Naive B cell (primary cell): ENCODE results near the gene PER1. TPM values are rescaled to one million over a fixed set of nuclear protein-coding genes. Genes with fewer than 3 reads are reported as not detected.
"Not testable (repeated sequence)": the region's sequence is repeated elsewhere in the genome, so short reads cannot be mapped to it uniquely, and the experiment has no call there.

Experiments used
- ATAC-seq, 2 donors: fragments of 150-1000 bp; cut with Tn5 transposase; 2 replicates each; pipeline ENCODE4 v1.10.0; 2021; ENCODE audit warnings: low read depth in 2 of 2, mild to moderate bottlenecking in 2 of 2, moderate library complexity in 2 of 2
- DNase-seq: peaks from one replicate; pipeline ENCODE4 v3.0.0; 2022
- H3K27ac Mint-ChIP-seq, 6 donors: one replicate each; pipeline ENCODE4 v1.8.0; 2020 to 2022; ENCODE audit warnings: mild to moderate bottlenecking in 6 of 6, mixed read lengths in 6 of 6, moderate library complexity in 5 of 6, inconsistent platforms in 2 of 6
- H3K27me3 Mint-ChIP-seq, 3 donors: one replicate each; pipeline ENCODE4 v1.8.0; 2021 to 2022; ENCODE audit warnings: mixed read lengths in 3 of 3, mild to moderate bottlenecking in 1 of 3
- H3K36me3 Mint-ChIP-seq, 2 donors: one replicate each; pipeline ENCODE4 v1.8.0; 2020 to 2022; ENCODE audit warnings: mixed read lengths in 2 of 2, inconsistent platforms in 1 of 2, mild to moderate bottlenecking in 1 of 2
- H3K4me1 Mint-ChIP-seq, 3 donors: one replicate each; pipeline ENCODE4 v1.8.0; 2020 to 2022; ENCODE audit warnings: mixed read lengths in 3 of 3, inconsistent platforms in 1 of 3, mild to moderate bottlenecking in 1 of 3, moderate library complexity in 1 of 3
- H3K4me3 Mint-ChIP-seq, 8 donors: one replicate each; pipeline ENCODE4 v1.8.0; 2020 to 2022; ENCODE audit warnings: mild to moderate bottlenecking in 8 of 8, mixed read lengths in 8 of 8, moderate library complexity in 8 of 8, inconsistent platforms in 2 of 8
- H3K9me3 Mint-ChIP-seq, 7 donors: one replicate each; pipeline ENCODE4 v1.8.0; 2020 to 2022; ENCODE audit warnings: mixed read lengths in 7 of 7, mild to moderate bottlenecking in 5 of 7, inconsistent platforms in 2 of 7, moderate library complexity in 1 of 7
- polyA plus RNA-seq, 6 donors: library from polyadenylated mRNA; unstranded; fragments of 300-500 nt; fragmentation: Illumina TruSeq; gene quantifications; one replicate each; pipeline ENCODE4 v1.2.3, GENCODE V29; 2021; ENCODE audit warnings: low read depth in 6 of 6

PER1 gene
- polyA plus RNA-seq, 6 donors from 2014 or later, result 4.5 to 20.9 (median 13.5) TPM

DNA sequence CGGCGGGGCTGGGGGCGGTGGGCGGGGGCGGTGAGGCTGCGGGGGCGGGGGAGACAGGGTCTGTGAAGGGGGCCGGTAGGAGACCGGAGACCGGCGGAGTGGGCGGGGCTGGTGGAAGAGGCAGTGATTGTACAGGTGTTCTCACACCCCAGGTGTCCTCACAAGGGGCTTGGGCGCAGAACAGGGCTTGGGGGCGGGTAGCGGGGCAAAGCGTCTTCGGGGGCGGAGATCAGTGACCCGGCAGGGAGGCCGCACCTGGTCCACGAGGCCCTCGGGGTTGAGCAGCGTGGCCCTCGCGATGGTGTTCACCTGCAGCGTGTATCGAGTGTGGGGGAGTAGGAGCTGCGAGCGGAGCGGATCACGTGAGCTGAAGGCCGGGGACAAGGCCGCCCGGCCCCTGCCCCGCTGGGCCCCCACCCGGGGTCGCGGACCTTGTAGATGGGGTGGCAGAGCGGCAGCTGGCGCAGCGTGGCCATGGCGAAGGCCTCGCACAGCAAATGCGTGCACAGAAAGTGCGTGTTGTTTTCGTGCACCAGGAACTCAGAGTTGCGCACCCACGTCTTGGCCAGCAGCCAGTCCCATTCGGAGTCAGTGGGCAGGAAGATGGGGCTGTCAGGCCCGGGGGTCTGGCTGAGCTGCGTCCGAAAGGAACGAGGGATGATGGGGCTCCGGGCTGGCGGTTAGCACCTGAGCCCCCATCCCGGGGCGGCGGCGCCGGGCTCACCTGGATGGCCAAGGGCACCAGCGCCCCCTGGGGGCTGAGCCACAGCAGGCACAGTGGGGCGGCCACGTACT, 42.3 kb downstream of the PER1 start:
- ATAC-seq (peak; percentile 97 to 99), DNase-seq (peak; percentile 82)
- peaks cover 41 to 62% (median 47%) of the 10 kb centered on the region in 3 donors for H3K27me3 Mint-ChIP-seq
- no peak overlapping the region for H3K27ac Mint-ChIP-seq
- no peaks in the 10 kb centered on the region for H3K36me3 Mint-ChIP-seq
- peaks cover 0 to 2% (median 0%) of the 10 kb centered on the region in 7 donors for H3K9me3 Mint-ChIP-seq
- H3K4me1 Mint-ChIP-seq, result peaks cover 0 to 8% (median 6%) of the 10 kb centered on the region in 3 donors
- peak overlapping the region in 6 of 8 donors; percentile 40 to 79 (median 54) for H3K4me3 Mint-ChIP-seq

GRCh38 chr17:8108972-8109660, 43.1 kb downstream of the PER1 start:
- DNase-seq (no peak), ATAC-seq (no peak)
- peak overlapping the region in 1 of 6 donors; percentile 12 for H3K27ac Mint-ChIP-seq
- no peaks in the 10 kb centered on the region for H3K36me3 Mint-ChIP-seq
- peak overlapping the region in 3 of 8 donors; percentile 40 to 63 (median 41) for H3K4me3 Mint-ChIP-seq
- peaks cover 0 to 8% (median 4%) of the 10 kb centered on the region in 3 donors for H3K4me1 Mint-ChIP-seq
- H3K9me3 Mint-ChIP-seq, result peaks cover 0 to 2% (median 0%) of the 10 kb centered on the region in 7 donors
- H3K27me3 Mint-ChIP-seq, result peaks cover 35 to 54% (median 45%) of the 10 kb centered on the region in 3 donors

GRCh38 chr17:8106980-8107379, 45.2 kb downstream of the PER1 start:
- peak overlapping the region in 1 of 6 donors; percentile 32 for H3K27ac Mint-ChIP-seq
- H3K4me1 Mint-ChIP-seq, H3K36me3 Mint-ChIP-seq, H3K9me3 Mint-ChIP-seq, ATAC-seq, DNase-seq: not testable (repeated sequence)
- H3K4me3 Mint-ChIP-seq, result peak overlapping the region in 1 of 8 donors; percentile 12
- H3K27me3 Mint-ChIP-seq, result peaks cover 27 to 33% (median 33%) of the 10 kb centered on the region in 3 donors

DNA sequence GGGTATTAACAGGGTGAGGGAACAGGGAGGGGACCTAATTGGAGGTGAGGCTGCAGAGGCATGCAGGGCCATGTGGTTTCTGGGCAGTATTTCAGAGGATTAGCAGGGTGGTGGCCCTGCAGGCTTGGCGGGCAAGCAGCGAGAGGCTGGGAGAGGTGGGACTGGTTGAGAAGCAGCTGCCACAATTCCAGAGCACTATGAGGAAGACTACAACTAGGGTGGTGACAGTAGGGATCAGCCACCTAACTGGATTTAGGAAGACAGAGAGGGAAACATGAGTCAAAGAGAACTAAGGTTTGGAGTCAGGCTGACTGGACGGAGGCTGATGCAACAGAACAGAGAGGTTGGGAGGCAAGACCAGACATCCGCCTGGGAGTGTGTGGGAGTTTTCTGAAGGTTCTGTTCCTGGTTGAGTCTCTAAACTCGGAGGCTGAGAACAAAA, 46.2 kb downstream of the PER1 start:
- Mint-ChIP-seq H3K36me3 (no peaks in the 10 kb centered on the region), H3K4me3 (no peak overlapping the region), H3K27ac (no peak overlapping the region), H3K27me3 (peaks cover 17 to 25% (median 23%) of the 10 kb centered on the region in 3 donors), H3K4me1 (peaks cover 0 to 6% (median under 1%) of the 10 kb centered on the region in 3 donors), H3K9me3 (no peaks in the 10 kb centered on the region)
- ATAC-seq (no peak), DNase-seq (no peak)

DNA sequence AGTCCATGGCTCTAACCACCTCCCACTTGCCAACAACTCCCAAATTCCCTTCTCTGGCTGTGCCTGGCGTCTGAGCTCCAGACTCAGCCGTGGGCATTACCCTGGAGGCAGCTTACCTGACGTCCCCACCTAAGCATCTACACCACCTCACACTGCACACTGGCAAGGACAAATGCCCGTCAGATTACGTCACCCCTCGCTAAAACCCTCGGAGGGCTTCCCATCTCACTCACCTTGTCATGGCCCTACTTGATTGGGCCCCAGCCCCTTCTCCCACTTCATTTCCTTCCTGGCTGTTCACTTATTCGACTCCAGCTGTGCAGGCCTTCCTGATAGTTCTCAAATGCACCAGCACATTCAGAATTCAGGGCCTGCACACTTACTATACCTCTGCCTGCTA, 47.3 kb downstream of the PER1 start:
- peaks cover 12 to 21% (median 16%) of the 10 kb centered on the region in 3 donors for H3K27me3 Mint-ChIP-seq
- no peaks in the 10 kb centered on the region for H3K36me3 Mint-ChIP-seq
- peak overlapping the region in 1 of 6 donors; percentile 12 for H3K27ac Mint-ChIP-seq
- no peaks in the 10 kb centered on the region for H3K4me1 Mint-ChIP-seq
- ATAC-seq, result no peak
- no peak for DNase-seq
- H3K9me3 Mint-ChIP-seq, result no peaks in the 10 kb centered on the region
- H3K4me3 Mint-ChIP-seq, result no peak overlapping the region

- H3K9me3 Mint-ChIP-seq, result no peaks in the 10 kb centered on the region
- no peak overlapping the region for H3K4me3 Mint-ChIP-seq
- DNase-seq (no peak), ATAC-seq (no peak)
- H3K27me3 Mint-ChIP-seq, result peaks cover 8 to 21% (median 12%) of the 10 kb centered on the region in 3 donors
- no peak overlapping the region for H3K27ac Mint-ChIP-seq
- peaks cover 0 to 4% (median 0%) of the 10 kb centered on the region in 3 donors for H3K4me1 Mint-ChIP-seq
- H3K36me3 Mint-ChIP-seq, result no peaks in the 10 kb centered on the region
Measured at GRCh38 chr17:8103549-8103948, 48.7 kb downstream of the PER1 start.

- Mint-ChIP-seq H3K4me1 (peaks cover 0 to 4% (median 0%) of the 10 kb centered on the region in 3 donors), H3K9me3 (no peaks in the 10 kb centered on the region), H3K27me3 (peaks cover 11 to 17% (median 12%) of the 10 kb centered on the region in 3 donors), H3K27ac (no peak overlapping the region), H3K4me3 (no peak overlapping the region), H3K36me3 (no peaks in the 10 kb centered on the region)
- no peak for DNase-seq
- ATAC-seq, result no peak
Measured at GRCh38 chr17:8101721-8102120, 50.5 kb downstream of the PER1 start.

GRCh38 chr17:8100763-8101162, 51.4 kb downstream of the PER1 start:
- peaks cover 0 to 4% (median 0%) of the 10 kb centered on the region in 3 donors for H3K4me1 Mint-ChIP-seq
- no peak for ATAC-seq
- peaks cover 10 to 20% (median 15%) of the 10 kb centered on the region in 3 donors for H3K27me3 Mint-ChIP-seq
- no peak overlapping the region for H3K4me3 Mint-ChIP-seq
- H3K27ac Mint-ChIP-seq, result no peak overlapping the region
- no peaks in the 10 kb centered on the region for H3K9me3 Mint-ChIP-seq
- no peak for DNase-seq
- no peaks in the 10 kb centered on the region for H3K36me3 Mint-ChIP-seq

- Mint-ChIP-seq H3K27me3 (peaks cover 10 to 22% (median 18%) of the 10 kb centered on the region in 3 donors), H3K27ac (peak overlapping the region in 1 of 6 donors; percentile 39)
- no peak for ATAC-seq
Measured at GRCh38 chr17:8100111-8100510, 52.1 kb downstream of the PER1 start.

DNA sequence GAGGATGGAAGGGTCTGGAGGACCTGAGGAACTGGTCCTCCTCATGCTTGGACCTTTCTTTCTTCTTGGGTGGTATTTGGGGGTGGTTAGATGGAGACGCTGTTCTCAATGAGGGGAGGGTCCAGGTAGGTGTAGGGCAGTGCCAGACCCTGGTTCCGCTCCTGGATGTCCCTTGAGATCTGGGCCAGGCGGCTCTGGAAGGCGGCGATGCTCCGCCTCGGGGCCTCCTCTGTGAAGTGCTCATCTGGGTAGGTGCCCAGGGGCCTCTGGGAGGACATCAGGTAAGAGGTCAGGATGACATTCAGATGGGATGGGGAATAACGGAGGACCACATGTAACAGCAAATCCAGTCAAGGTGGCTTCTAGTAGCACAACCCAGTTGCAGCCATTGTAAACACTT, 55.7 kb downstream of the PER1 start:
- no peak overlapping the region for H3K27ac Mint-ChIP-seq
- H3K27me3 Mint-ChIP-seq, result peaks cover 10 to 30% (median 13%) of the 10 kb centered on the region in 3 donors
- no peak for ATAC-seq
- no peak for DNase-seq
- no peaks in the 10 kb centered on the region for H3K36me3 Mint-ChIP-seq
- H3K4me1 Mint-ChIP-seq, result peaks cover 7 to 25% (median 9%) of the 10 kb centered on the region in 3 donors
- no peak overlapping the region for H3K4me3 Mint-ChIP-seq
- H3K9me3 Mint-ChIP-seq, result no peaks in the 10 kb centered on the region

More at GRCh38 chr17:8100111-8100510, 52.1 kb downstream of the PER1 start:
- Mint-ChIP-seq H3K9me3 (no peaks in the 10 kb centered on the region), H3K4me1 (peaks cover 0 to 4% (median 0%) of the 10 kb centered on the region in 3 donors), H3K36me3 (no peaks in the 10 kb centered on the region), H3K4me3 (no peak overlapping the region)
- DNase-seq, result no peak

- Mint-ChIP-seq H3K9me3 (no peaks in the 10 kb centered on the region), H3K27me3 (peaks cover 10 to 30% (median 13%) of the 10 kb centered on the region in 3 donors)
- no peak for DNase-seq
Measured at GRCh38 chr17:8095361-8095760, 56.8 kb downstream of the PER1 start.

DNA sequence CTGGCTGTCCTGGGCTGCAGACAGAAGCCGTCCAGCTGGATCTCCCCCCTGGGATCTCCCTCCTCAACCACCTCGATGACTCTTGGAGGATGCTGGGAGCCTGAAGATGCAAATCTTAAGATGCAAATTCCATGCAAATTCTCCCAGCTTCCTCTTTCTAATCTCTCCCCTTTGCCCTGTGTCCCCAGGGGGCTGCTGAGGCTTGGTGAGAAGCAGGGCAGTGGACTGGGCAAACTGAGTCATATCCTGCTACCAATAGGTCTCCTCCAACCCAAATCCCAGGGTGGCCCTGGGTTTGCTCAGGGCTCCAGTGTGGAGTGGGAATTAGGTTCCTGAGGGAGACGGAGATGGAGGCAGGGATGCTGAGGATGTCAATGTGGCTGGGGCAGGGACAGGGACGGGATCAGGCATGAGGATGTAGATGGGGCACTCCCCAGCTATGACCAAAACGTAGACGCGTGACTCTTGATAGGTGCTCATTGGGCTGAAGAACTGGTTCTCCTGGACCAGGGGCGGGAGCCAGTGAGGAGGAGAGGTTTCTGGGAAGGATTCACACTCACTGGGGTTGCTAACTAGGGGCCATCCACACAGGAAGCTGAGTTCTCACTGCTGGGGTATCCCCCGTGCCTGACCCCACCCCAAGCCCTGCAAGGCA, 61.0 kb downstream of the PER1 start:
- ATAC-seq (peak; percentile 92 to 94), DNase-seq (peak; percentile 80)
- no peaks in the 10 kb centered on the region for H3K9me3 Mint-ChIP-seq
- H3K27me3 Mint-ChIP-seq, result peaks cover 7 to 41% (median 17%) of the 10 kb centered on the region in 3 donors
- H3K4me1 Mint-ChIP-seq, result peaks cover 36 to 58% (median 38%) of the 10 kb centered on the region in 3 donors
- H3K27ac Mint-ChIP-seq, result peak overlapping the region; percentile 58 to 96 (median 89)
- H3K4me3 Mint-ChIP-seq, result peak overlapping the region; percentile 42 to 88 (median 76)
- H3K36me3 Mint-ChIP-seq, result no peaks in the 10 kb centered on the region

More at GRCh38 chr17:8095361-8095760, 56.8 kb downstream of the PER1 start:
- Mint-ChIP-seq H3K4me3 (no peak overlapping the region), H3K27ac (peak overlapping the region in 1 of 6 donors; percentile 42), H3K36me3 (no peaks in the 10 kb centered on the region), H3K4me1 (peaks cover 19 to 36% (median 21%) of the 10 kb centered on the region in 3 donors)
- ATAC-seq, result no peak
